ENCODE results near the gene NUP214. TPM values are rescaled to one million over a fixed set of nuclear protein-coding genes. Genes with fewer than 3 reads are reported as not detected.

The NUP214 gene
- total and polyA plus RNA-seq, 4 donors = 23.5 to 60.7 (median 37.8) TPM

GRCh38 chr9:131274674-131275331, 149.4 kb downstream of the NUP214 start:
- no peaks in the 10 kb centered on the region for H3K36me3 ChIP-seq (ENCODE audit: control insufficient read depth in 4 of 4, insufficient read depth in 4 of 4, low read length in 4 of 4)
- DNase-seq (no peak), ATAC-seq (ENCODE audit: insufficient read depth, low FRiP score) (no peak)
- TF ChIP-seq CTCF (IDR thresholded peaks at IDR 0.05; ENCODE audit: control extremely low read depth, extremely low read depth) = no peak
- peak overlapping the region; percentile 67 for H3K4me3 ChIP-seq
- peaks cover 0 to 22% (median 10%) of the 10 kb centered on the region in 3 donors for H3K27me3 ChIP-seq (ENCODE audit: control insufficient read depth in 3 of 3, insufficient read depth in 3 of 3, low read length in 2 of 3)
- H3K9ac ChIP-seq (ENCODE audit: insufficient read depth in 1 of 2, low read length in 2 of 2) = no peak overlapping the region
- peaks cover 0 to 11% (median 5%) of the 10 kb centered on the region in 5 donors for H3K4me1 ChIP-seq (ENCODE audit: control insufficient read depth in 5 of 5, insufficient read depth in 5 of 5, low read length in 5 of 5)
- 17 to 41% methylated on average over 18 of the region's 18 CpGs for WGBS, 2 donors
- H3K27ac ChIP-seq (ENCODE audit: low read depth in 1 of 2, low read length in 1 of 2) = peak overlapping the region; percentile 78 to 95
- H3K9me3 ChIP-seq (ENCODE audit: control insufficient read depth in 4 of 4, insufficient read depth in 3 of 4, low read length in 3 of 4) = no peaks in the 10 kb centered on the region

- Histone ChIP-seq H3K4me1 (ENCODE audit: control insufficient read depth in 5 of 5, insufficient read depth in 5 of 5, low read length in 5 of 5) (peaks cover 0 to 11% (median 5%) of the 10 kb centered on the region in 5 donors), H3K4me3 (peak overlapping the region; percentile 67), H3K9ac (ENCODE audit: insufficient read depth in 1 of 2, low read length in 2 of 2) (no peak overlapping the region), H3K9me3 (ENCODE audit: control insufficient read depth in 4 of 4, insufficient read depth in 3 of 4, low read length in 3 of 4) (no peaks in the 10 kb centered on the region), H3K27ac (ENCODE audit: low read depth in 1 of 2, low read length in 1 of 2) (peak overlapping the region; percentile 78 to 95), H3K36me3 (ENCODE audit: control insufficient read depth in 4 of 4, insufficient read depth in 4 of 4, low read length in 4 of 4) (no peaks in the 10 kb centered on the region), H3K27me3 (ENCODE audit: control insufficient read depth in 3 of 3, insufficient read depth in 3 of 3, low read length in 2 of 3) (peaks cover 0 to 29% (median 11%) of the 10 kb centered on the region in 3 donors)
- DNase-seq (no peak), ATAC-seq (ENCODE audit: insufficient read depth, low FRiP score) (no peak)
- WGBS, 2 donors = 18 to 42% methylated on average over 29 of the region's 29 CpGs
- TF ChIP-seq CTCF (IDR thresholded peaks at IDR 0.05; ENCODE audit: control extremely low read depth, extremely low read depth) = no peak
Measured at GRCh38 chr9:131275332-131276093, 150.1 kb downstream of the NUP214 start.

- no peak for ATAC-seq (ENCODE audit: insufficient read depth, low FRiP score)
- TF ChIP-seq CTCF (IDR thresholded peaks at IDR 0.05; ENCODE audit: control extremely low read depth, extremely low read depth) = no peak
- Histone ChIP-seq H3K9me3 (ENCODE audit: control insufficient read depth in 4 of 4, insufficient read depth in 3 of 4, low read length in 3 of 4) (no peaks in the 10 kb centered on the region), H3K4me3 (peak within 1 kb of the TSS; percentile 67), H3K27ac (ENCODE audit: low read depth in 1 of 2, low read length in 1 of 2) (peak within 1 kb of the TSS; percentile 78 to 95), H3K9ac (ENCODE audit: insufficient read depth in 1 of 2, low read length in 2 of 2) (no peak within 1 kb of the TSS), H3K4me1 (ENCODE audit: control insufficient read depth in 5 of 5, insufficient read depth in 5 of 5, low read length in 5 of 5) (peaks cover 0 to 11% (median 5%) of the 10 kb centered on the region in 5 donors), H3K36me3 (ENCODE audit: control insufficient read depth in 4 of 4, insufficient read depth in 4 of 4, low read length in 4 of 4) (no peaks in the 10 kb centered on the region), H3K27me3 (ENCODE audit: control insufficient read depth in 3 of 3, insufficient read depth in 3 of 3, low read length in 2 of 3) (peaks cover 0 to 37% (median 16%) of the 10 kb centered on the region in 3 donors)
- no peak for DNase-seq
- 2 to 5% methylated on average over 76 of the region's 76 CpGs for WGBS, 2 donors
Measured at GRCh38 chr9:131276094-131276888, 150.9 kb downstream of the NUP214 start, which contains the start of gene FAM78A. TSS of gene FAM78A (minus strand) at chr9:131276510. CDS start at chr9:131276179, 331 bp downstream.

Measured in lung (tissue), 12 donors.